Large intestine (tissue), 12 donors: ENCODE measurements around the gene TROAP. TPM values are rescaled to one million over a fixed set of nuclear protein-coding genes. Genes with fewer than 3 reads are reported as not detected.
"Not testable (repeated sequence)": the region's sequence is repeated elsewhere in the genome, so short reads cannot be mapped to it uniquely, and the experiment has no call there.

Experiments
- DNase-seq, 2 donors: peaks; one replicate each; pipeline versions ENCODE4 v3.0.0 to v3.0.0-alpha.2; 2013
- H3K27ac ChIP-seq: one replicate; pipeline ENCODE4 v1.5.1; 2013; ENCODE audit warnings: low read length
- H3K27me3 ChIP-seq: 2 replicates; pipeline ENCODE4 v1.6.1; 2013; ENCODE audit warnings: low read length; ENCODE audit not compliant: control insufficient read depth, insufficient read depth
- H3K36me3 ChIP-seq: 2 replicates; pipeline ENCODE4 v1.6.1; 2013; ENCODE audit warnings: low read length; ENCODE audit not compliant: control insufficient read depth, insufficient read depth
- H3K4me1 ChIP-seq: one replicate; pipeline ENCODE4 v1.6.1; 2013; ENCODE audit warnings: low read length; ENCODE audit not compliant: control insufficient read depth, insufficient read depth
- H3K4me3 ChIP-seq: one replicate; pipeline ENCODE4 v1.5.1; 2013; ENCODE audit warnings: low read length
- H3K9me3 ChIP-seq: one replicate; pipeline ENCODE4 v1.6.1; 2013; ENCODE audit warnings: mild to moderate bottlenecking, low read depth, low read length, moderate library complexity; ENCODE audit not compliant: control insufficient read depth
- WGBS: methylation state at CpG from one replicate; pipeline ENCODE4 v1.1.5; 2013; ENCODE audit warnings: low lambda C conversion rate; ENCODE audit not compliant: insufficient coverage; 5-methylcytosine and 5-hydroxymethylcytosine counted together
- long read RNA-seq, 11 donors: transcript quantifications; one replicate each; lab custom pipeline, GENCODE V29; 2026
- polyA plus RNA-seq: library from polyadenylated mRNA; unstranded; fragments of 120-200 nt; gene quantifications from one replicate; pipeline ENCODE4 v1.2.1, GENCODE V29; 2013

TROAP gene
- polyA plus RNA-seq = 15.8 TPM
- long read RNA-seq, donor 1, partial matches to known transcripts = 0 of 2 reads
- long read RNA-seq, donor 1, other reads (novel, unspliced or antisense) = 0 of 2 reads
- long read RNA-seq, donor 2 = 0 reads
- long read RNA-seq, donor 3 = 0 reads
- long read RNA-seq, donor 4, partial matches to known transcripts = 0 of 1 reads
- long read RNA-seq, donor 4, other reads (novel, unspliced or antisense) = 0 of 1 reads
- long read RNA-seq, donor 5, partial matches to known transcripts = 0 of 1 reads
- long read RNA-seq, donor 5, other reads (novel, unspliced or antisense) = 0 of 1 reads
- long read RNA-seq, donor 6, partial matches to known transcripts = 0 of 1 reads
- long read RNA-seq, donor 6, other reads (novel, unspliced or antisense) = 0 of 1 reads
- long read RNA-seq, donor 7, partial matches to known transcripts = 0 of 1 reads
- long read RNA-seq, donor 7, other reads (novel, unspliced or antisense) = 0 of 1 reads
- long read RNA-seq, donor 8, partial matches to known transcripts = 0 of 1 reads
- long read RNA-seq, donor 8, other reads (novel, unspliced or antisense) = 0 of 1 reads
- long read RNA-seq, donor 9, partial matches to known transcripts = 0 of 1 reads
- long read RNA-seq, donor 9, other reads (novel, unspliced or antisense) = 0 of 1 reads
- long read RNA-seq, donor 10, partial matches to known transcripts = 0 of 3 reads
- long read RNA-seq, donor 10, other reads (novel, unspliced or antisense) = 0 of 3 reads
- long read RNA-seq, donor 11, partial matches to known transcripts = 0 of 1 reads
- long read RNA-seq, donor 11, other reads (novel, unspliced or antisense) = 0 of 1 reads

DNA sequence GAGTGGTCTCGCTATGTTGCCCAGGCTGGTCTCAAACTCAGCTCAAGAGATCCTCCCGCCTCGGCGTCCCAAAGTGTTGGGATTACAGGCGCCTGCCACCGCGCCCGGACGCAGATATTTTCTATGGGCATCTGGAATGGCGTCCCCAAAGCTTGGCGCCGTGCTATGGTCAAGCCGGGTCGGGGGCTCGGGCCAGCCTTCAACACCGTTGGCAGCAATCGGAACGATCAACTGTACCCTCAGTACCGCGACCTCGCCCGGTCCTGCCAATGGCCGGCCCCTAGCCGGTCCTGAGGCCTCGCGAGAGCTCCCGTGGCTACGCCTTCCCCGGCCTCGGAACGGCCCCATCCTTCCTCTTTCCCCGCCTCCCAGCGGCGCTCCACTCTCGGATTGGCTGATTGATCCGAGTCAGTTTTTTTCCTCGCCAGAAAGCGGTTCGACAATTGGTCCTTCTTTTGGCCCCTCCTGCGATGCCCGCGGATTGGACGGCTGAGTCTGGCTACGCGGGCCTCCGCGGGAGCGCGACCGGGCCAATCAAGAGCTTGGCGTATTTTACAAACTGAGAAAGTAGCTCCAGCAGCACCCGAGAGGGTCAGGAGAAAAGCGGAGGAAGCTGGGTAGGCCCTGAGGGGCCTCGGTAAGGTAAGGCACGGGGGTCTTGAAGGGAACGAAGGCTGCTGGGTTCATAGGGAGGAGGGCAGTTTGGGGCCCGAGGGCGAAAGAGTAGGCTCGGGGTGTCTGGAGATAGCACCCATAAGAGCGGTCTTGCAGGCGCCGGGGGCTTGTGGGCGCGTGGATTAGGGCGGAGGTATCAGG is at the start of gene TROAP:
TSS of gene TROAP (plus strand) at position 548 of the 816 bp plus-strand sequence. CDS start 354 bp downstream, outside the sequence.
- peaks cover 6% of the 10 kb centered on the region for H3K4me1 ChIP-seq
- no peaks in the 10 kb centered on the region for H3K9me3 ChIP-seq
- no CpG with 5 or more reads among the region's 65 CpGs for WGBS
- peak; percentile 98 to 99 for DNase-seq
- peak within 1 kb of the TSS; percentile 73 for H3K4me3 ChIP-seq
- H3K36me3 ChIP-seq = peaks cover 3% of the 10 kb centered on the region
- H3K27me3 ChIP-seq = no peaks in the 10 kb centered on the region
- H3K27ac ChIP-seq = no peak within 1 kb of the TSS

GRCh38 chr12:49273726-49274395 is 49.2 kb upstream of the TROAP start:
- H3K36me3 ChIP-seq = peaks cover 42% of the 10 kb centered on the region
- H3K4me3 ChIP-seq = no peak overlapping the region
- H3K9me3 ChIP-seq = no peaks in the 10 kb centered on the region
- H3K4me1 ChIP-seq = peaks cover 1% of the 10 kb centered on the region
- no peaks in the 10 kb centered on the region for H3K27me3 ChIP-seq
- no peak for DNase-seq
- WGBS = no CpG with 5 or more reads among the region's 6 CpGs
- H3K27ac ChIP-seq = no peak overlapping the region

DNA sequence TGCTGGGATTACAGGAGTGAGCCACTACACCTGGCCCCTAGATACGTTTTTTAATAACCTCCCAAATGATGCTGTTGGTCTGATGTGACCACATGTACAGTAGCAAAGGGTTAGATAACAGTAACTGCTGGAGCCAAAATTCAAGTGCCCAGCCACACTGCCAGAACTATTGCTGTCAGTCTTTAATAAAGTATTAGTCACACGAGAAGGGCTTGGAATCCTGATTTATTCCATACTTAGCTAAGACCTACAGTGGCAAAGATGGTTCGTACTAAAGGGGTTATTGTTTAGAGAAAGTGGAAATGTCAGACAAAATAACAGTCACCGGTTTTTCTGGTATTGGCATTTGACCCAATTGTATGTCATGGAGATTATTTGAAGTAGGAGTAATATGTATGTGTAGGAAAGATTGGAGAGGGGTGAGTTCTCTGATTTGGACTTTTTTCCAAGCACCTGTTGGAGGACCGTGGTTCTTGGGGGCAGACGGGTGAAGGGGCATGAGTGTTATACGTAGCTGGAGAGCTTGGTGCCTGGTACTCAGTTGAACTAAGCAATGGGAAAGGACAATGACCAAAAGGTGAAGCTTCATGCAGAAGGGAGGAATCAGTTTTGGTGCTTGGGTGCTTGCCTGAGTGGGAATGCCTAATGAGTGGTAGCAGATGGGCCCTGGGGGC is 48.5 kb upstream of the TROAP start:
- no CpG with 5 or more reads among the region's 7 CpGs for WGBS
- peaks cover 41% of the 10 kb centered on the region for H3K36me3 ChIP-seq

DNA sequence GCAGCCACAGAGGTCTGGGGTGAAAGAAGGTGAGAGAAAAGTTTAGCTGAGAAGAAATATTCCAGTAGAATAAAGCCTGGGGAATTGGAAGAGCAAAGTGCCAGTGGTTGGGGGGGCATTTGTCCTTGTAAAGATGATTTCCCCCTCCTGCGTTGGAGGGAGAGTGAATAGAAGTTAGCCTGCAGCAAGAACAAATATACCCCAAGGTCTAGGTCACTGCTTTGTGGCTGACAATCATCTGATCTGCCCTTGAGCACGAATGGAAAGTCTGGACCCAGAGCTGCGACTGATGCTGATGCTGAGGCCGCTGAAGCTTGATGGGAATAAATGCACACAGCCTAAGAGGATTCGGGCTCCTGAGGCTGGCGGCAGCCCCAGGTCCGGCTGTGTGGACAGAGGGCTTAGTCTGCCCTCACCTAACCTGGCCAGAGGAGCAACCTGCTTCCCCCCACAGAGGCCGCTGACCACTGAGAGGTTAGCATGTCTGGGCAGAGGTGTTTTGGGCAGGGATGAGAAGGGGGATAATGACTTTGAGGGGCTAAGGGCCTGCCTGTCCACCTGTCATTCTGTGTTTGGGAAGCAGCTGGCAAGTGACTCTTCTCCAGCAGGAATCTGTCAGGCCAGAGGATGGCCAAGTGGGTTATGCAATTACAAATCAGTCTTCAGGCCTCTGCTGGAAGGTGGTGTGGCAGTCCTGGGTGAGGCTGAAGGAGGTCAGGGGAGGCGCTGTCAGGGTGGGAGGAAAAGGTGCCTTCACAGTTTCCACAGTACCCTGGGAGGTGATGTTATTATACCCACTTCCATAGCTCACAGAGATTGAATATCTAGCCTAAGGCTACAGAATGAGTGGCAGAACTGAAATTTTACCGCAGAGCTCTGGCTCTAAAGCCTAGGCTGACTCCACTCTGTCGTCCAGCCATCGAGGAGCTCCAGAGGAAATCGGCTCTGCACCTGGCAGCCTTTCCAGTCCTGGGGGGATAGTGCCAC is 46.5 kb upstream of the TROAP start:
- no peak for DNase-seq
- Histone ChIP-seq H3K27me3 (no peaks in the 10 kb centered on the region), H3K27ac (no peak overlapping the region), H3K4me1 (no peaks in the 10 kb centered on the region), H3K4me3 (no peak overlapping the region), H3K9me3 (no peaks in the 10 kb centered on the region), H3K36me3 (peaks cover 21% of the 10 kb centered on the region)
- 100% methylated on average over 1 of the region's 13 CpGs for WGBS

More for the DNA sequence above, 48.5 kb upstream of the TROAP start:
- Histone ChIP-seq H3K4me3 (no peak overlapping the region), H3K27me3 (no peaks in the 10 kb centered on the region), H3K9me3 (no peaks in the 10 kb centered on the region), H3K4me1 (no peaks in the 10 kb centered on the region), H3K27ac (no peak overlapping the region)
- no peak for DNase-seq

DNA sequence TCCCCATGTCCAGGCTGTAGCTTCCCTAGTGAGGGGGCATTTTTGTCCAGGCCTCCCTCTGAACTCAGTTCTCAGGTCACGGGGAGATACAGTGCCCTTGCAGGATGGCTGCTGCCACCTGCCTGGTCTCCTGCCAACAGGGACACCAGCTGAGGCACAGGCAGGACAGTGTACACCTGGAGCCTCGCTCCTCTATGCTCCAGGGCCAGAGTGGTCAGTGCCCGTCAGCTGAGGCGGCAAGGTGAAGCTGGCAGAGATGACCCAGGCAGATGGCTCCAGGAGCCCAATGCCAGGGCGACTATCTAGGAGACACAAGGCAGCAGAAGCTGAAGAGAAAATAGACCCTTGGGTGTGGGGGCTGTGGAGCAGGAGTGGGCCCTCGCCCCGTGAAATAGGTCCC is 45.6 kb upstream of the TROAP start:
- no peak overlapping the region for H3K27ac ChIP-seq
- no peaks in the 10 kb centered on the region for H3K4me1 ChIP-seq
- H3K9me3 ChIP-seq = no peaks in the 10 kb centered on the region
- no peak overlapping the region for H3K4me3 ChIP-seq
- H3K36me3 ChIP-seq = peaks cover 16% of the 10 kb centered on the region
- WGBS = no CpG with 5 or more reads among the region's 7 CpGs
- H3K27me3 ChIP-seq = no peaks in the 10 kb centered on the region
- DNase-seq = no peak

GRCh38 chr12:49279706-49280159 is 43.3 kb upstream of the TROAP start:
- no peak overlapping the region for H3K27ac ChIP-seq
- DNase-seq = peak; percentile 63 to 82
- H3K4me1 ChIP-seq = no peaks in the 10 kb centered on the region
- WGBS = 30% methylated on average over 2 of the region's 7 CpGs
- H3K4me3 ChIP-seq = no peak overlapping the region
- H3K27me3 ChIP-seq = no peaks in the 10 kb centered on the region
- no peaks in the 10 kb centered on the region for H3K9me3 ChIP-seq
- no peaks in the 10 kb centered on the region for H3K36me3 ChIP-seq

GRCh38 chr12:49280545-49280944 is 42.5 kb upstream of the TROAP start:
- not testable (repeated sequence) for H3K4me1 ChIP-seq, H3K4me3 ChIP-seq, H3K36me3 ChIP-seq, H3K9me3 ChIP-seq, H3K27me3 ChIP-seq, H3K27ac ChIP-seq, DNase-seq
- no CpG with 5 or more reads among the region's 6 CpGs for WGBS

- H3K4me3 ChIP-seq = no peak overlapping the region
- no peaks in the 10 kb centered on the region for H3K4me1 ChIP-seq
- 53% methylated on average over 2 of the region's 5 CpGs for WGBS
- no peaks in the 10 kb centered on the region for H3K9me3 ChIP-seq
- H3K27me3 ChIP-seq = peaks cover 11% of the 10 kb centered on the region
- no peaks in the 10 kb centered on the region for H3K36me3 ChIP-seq
- no peak for DNase-seq
- no peak overlapping the region for H3K27ac ChIP-seq
These were observed 40.8 kb upstream of the TROAP start for GRCh38 chr12:49282302-49282701.
